Spleen (tissue), 11 donors: ENCODE measurements around the gene PSPC1. TPM values are rescaled to one million over a fixed set of nuclear protein-coding genes. Genes with fewer than 3 reads are reported as not detected.

ENCODE experiments used
- DNase-seq: peaks from one replicate; pipeline ENCODE4 v3.0.0-alpha.2; 2020
- H3K27ac ChIP-seq, 8 donors: fragments of 200-600 bp; sonication (generic) in 7 of 8; 1 replicate in 4 of 8; 2 replicates in 4 of 8; pipeline versions ENCODE4 v1.5.0 to v1.8.0; 2016 to 2021; ENCODE audit warnings: inconsistent platforms in 4 of 8, mild to moderate bottlenecking in 4 of 8, moderate library complexity in 1 of 8
- H3K27me3 ChIP-seq, 7 donors: fragments of 200-600 bp; sonication (generic) in 6 of 7; replicated peaks in 1 of 7; 1 replicate in 4 of 7; 2 replicates in 3 of 7; pipeline versions ENCODE4 v1.5.0 to v1.8.0; 2016 to 2021; ENCODE audit warnings: inconsistent platforms in 3 of 7, mild to moderate bottlenecking in 1 of 7
- H3K36me3 ChIP-seq, 6 donors: fragments of 200-600 bp; sonication (generic) in 5 of 6; 1 replicate in 4 of 6; 2 replicates in 2 of 6; pipeline versions ENCODE4 v1.5.0 to v1.8.0; 2016 to 2021; ENCODE audit warnings: inconsistent platforms in 2 of 6
- H3K4me1 ChIP-seq, 6 donors: fragments of 200-600 bp; sonication (generic) in 5 of 6; 1 replicate in 3 of 6; 2 replicates in 3 of 6; pipeline versions ENCODE4 v1.5.0 to v1.8.0; 2016 to 2021; ENCODE audit warnings: inconsistent platforms in 3 of 6
- H3K4me3 ChIP-seq, 8 donors: fragments of 200-600 bp; sonication (generic) in 7 of 8; 1 replicate in 4 of 8; 2 replicates in 4 of 8; pipeline versions ENCODE4 v1.5.0 to v1.8.0; 2016 to 2021; ENCODE audit warnings: inconsistent platforms in 4 of 8, mild to moderate bottlenecking in 4 of 8, moderate library complexity in 2 of 8
- H3K9me3 ChIP-seq, 8 donors: fragments of 200-600 bp; sonication (generic) in 7 of 8; 1 replicate in 4 of 8; 2 replicates in 4 of 8; pipeline versions ENCODE4 v1.5.0 to v1.8.0; 2016 to 2021; ENCODE audit warnings: inconsistent platforms in 4 of 8
- POLR2A ChIP-seq, 3 donors: fragments of 450-650 bp; IDR thresholded peaks; one replicate each; pipeline ENCODE4 v1.5.1; 2017; ENCODE audit warnings: antibody characterized with exemption in 3 of 3, mild to moderate bottlenecking in 1 of 3
- POLR2AphosphoS5 ChIP-seq, 3 donors: sonication (generic); formaldehyde crosslinking; IDR thresholded peaks; one replicate each; pipeline ENCODE4 v1.5.1; 2017; ENCODE audit warnings: antibody characterized with exemption in 3 of 3
- WGBS, 5 donors: extraction: QIAGEN DNeasy Blood & Tissue Kit in 3 of 5; methylation state at CpG; one replicate each; pipeline versions ENCODE4 v1.1.5 to v1.1.7; 2013 to 2018; 5-methylcytosine and 5-hydroxymethylcytosine counted together
- intact Hi-C: fragments of 100-400 bp; cut with DNase I; formaldehyde crosslinking; loops from one replicate; pipeline ENCODE4 v1.15.0; 2023; ENCODE audit warnings: low total_unique reads
- polyA plus RNA-seq, 3 donors: library from polyadenylated mRNA; stranded (reverse); fragments of 200-250 nt; gene quantifications; one replicate each; pipeline ENCODE4 v1.2.1, GENCODE V29; 2013
- total RNA-seq, 7 donors: library from RNA; depleted of rRNA in 3 of 7; stranded (reverse); fragments of >200 nt in 3 of 7; fragmentation: NEBNext Ultra II Directional in 4 of 7; extraction: Animal tissue kit (Norgen Biotek cat#: 25700) in 4 of 7; gene quantifications; one replicate each; pipeline versions ENCODE4 v1.1.0 to v1.2.1, GENCODE V29; 2016 to 2021
- TF ChIP-seq, protein P1 (sequence below), 11 experiments: fragments of 200-600 bp in 7 of 11; fragments of 450-650 bp in 4 of 11; sonication (generic) in 4 of 11; IDR thresholded peaks in 8 of 11; conservative IDR thresholded peaks in 3 of 11; 1 replicate in 7 of 11; 2 replicates in 4 of 11; pipeline versions ENCODE4 v1.4.0 to v1.8.0; 2016 to 2021; ENCODE audit warnings: antibody characterized with exemption in 11 of 11, inconsistent platforms in 4 of 11, mild to moderate bottlenecking in 1 of 11
- donor health status: healthy with polysubstance abuse.
- donor health status: DM: no; HTN: no; CAD: no; lungs with moderate emphysema.
- donor health status: DM: no; HTN: no; CAD: no.
- donor health status: Bipolar disorder and iron deficiency.
- donor health status: healthy.
- donor health status: DM: no; HTN: no; CAD: no.
- donor health status: DM: yes; HTN: yes; CAD: no.

PSPC1 gene
- total and polyA plus RNA-seq, 10 donors: 32.7 to 79.8 (median 59.9) TPM

DNA sequence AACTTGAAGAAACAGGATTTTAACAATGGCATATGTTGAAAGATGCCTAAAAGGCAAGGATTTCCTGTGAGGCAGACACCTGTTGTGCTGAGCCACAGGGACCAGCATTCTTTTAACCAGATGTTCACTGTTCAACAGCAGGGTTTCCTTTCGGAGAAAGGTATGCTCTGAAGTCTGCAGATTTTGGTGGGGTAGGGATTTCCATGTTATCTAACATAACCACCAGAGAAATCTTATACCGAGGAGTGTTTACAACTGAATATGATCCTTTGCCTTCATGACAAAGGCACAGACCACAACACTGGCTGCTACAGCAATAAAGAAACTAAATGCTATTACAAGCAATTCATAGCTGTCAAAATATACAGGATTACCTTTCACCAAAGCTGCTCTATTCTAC lies 101.2 kb downstream of the PSPC1 start:
- no peak for DNase-seq
- no peaks in the 10 kb centered on the region for H3K27me3 ChIP-seq
- H3K9me3 ChIP-seq: no peaks in the 10 kb centered on the region
- TF ChIP-seq POLR2AphosphoS5 (IDR thresholded peaks at IDR 0.05) (no peak), POLR2A (IDR thresholded peaks at IDR 0.05) (no peak)
- TF ChIP-seq, protein P1, sequence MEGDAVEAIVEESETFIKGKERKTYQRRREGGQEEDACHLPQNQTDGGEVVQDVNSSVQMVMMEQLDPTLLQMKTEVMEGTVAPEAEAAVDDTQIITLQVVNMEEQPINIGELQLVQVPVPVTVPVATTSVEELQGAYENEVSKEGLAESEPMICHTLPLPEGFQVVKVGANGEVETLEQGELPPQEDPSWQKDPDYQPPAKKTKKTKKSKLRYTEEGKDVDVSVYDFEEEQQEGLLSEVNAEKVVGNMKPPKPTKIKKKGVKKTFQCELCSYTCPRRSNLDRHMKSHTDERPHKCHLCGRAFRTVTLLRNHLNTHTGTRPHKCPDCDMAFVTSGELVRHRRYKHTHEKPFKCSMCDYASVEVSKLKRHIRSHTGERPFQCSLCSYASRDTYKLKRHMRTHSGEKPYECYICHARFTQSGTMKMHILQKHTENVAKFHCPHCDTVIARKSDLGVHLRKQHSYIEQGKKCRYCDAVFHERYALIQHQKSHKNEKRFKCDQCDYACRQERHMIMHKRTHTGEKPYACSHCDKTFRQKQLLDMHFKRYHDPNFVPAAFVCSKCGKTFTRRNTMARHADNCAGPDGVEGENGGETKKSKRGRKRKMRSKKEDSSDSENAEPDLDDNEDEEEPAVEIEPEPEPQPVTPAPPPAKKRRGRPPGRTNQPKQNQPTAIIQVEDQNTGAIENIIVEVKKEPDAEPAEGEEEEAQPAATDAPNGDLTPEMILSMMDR (IDR thresholded peaks at IDR 0.05 in 8 of 11, conservative IDR thresholded peaks at IDR 0.05 in 3 of 11): no peak
- no peak overlapping the region for H3K4me3 ChIP-seq
- no peak overlapping the region for H3K27ac ChIP-seq
- whole genome bisulfite sequencing, 5 donors: 46 to 71% (median 59%) methylated on average over 2 of the region's 2 CpGs
- intact Hi-C loops: no loop called here
- H3K36me3 ChIP-seq: peaks cover 0 to 27% (median 6%) of the 10 kb centered on the region in 6 donors
- H3K4me1 ChIP-seq: no peaks in the 10 kb centered on the region

DNA sequence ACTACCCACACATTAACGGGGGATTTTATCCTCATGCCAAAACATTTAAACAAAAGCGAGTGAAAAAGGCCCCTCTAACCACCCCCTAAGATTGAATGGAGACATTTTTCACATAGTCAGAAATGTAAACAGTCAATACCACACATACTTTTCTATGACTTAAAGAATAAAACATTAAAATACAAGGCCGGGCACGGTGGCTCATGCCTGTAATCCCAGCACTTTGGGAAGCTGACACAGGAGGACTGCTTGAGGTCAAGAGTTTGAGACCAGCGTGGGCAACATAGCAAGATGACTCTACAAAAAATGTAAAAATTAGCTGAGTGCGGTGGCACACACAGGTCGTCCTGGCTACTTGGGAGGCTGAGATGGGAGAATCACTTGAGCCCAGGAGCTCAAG lies 102.0 kb downstream of the PSPC1 start:
- Histone ChIP-seq H3K27me3 (no peaks in the 10 kb centered on the region), H3K36me3 (peaks cover 0 to 35% (median 9%) of the 10 kb centered on the region in 6 donors), H3K4me3 (no peak overlapping the region), H3K27ac (no peak overlapping the region), H3K9me3 (no peaks in the 10 kb centered on the region), H3K4me1 (no peaks in the 10 kb centered on the region)
- DNase-seq: no peak
- intact Hi-C loops: no loop called here
- TF ChIP-seq POLR2AphosphoS5 (IDR thresholded peaks at IDR 0.05): no peak
- TF ChIP-seq, protein P1 (IDR thresholded peaks at IDR 0.05 in 8 of 11, conservative IDR thresholded peaks at IDR 0.05 in 3 of 11): no peak
- no peak for TF ChIP-seq POLR2A (IDR thresholded peaks at IDR 0.05)
- 91 to 98% (median 96%) methylated on average over 7 of the region's 7 CpGs for WGBS, 5 donors

DNA sequence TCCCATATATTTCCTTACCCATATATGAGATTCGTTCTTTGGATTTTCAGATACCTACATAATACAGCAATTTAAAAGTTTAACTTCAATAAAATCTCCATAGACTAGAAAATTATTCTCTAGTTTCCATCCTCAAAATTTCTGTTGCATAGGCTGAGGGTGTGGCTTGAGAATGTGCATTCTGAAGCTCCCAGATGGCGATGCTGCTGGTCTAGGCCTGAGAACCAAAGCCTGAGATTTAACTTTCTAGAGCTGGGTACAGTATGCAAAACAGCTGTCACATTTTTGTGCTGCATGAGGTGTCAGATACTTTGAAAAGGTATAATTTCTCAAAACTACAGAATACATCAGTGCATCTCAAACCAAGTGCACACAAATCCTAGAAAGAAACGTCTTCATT lies 106.6 kb downstream of the PSPC1 start:
- Histone ChIP-seq H3K27me3 (no peaks in the 10 kb centered on the region), H3K27ac (peak overlapping the region in 2 of 8 donors; percentile 26 to 40), H3K9me3 (no peaks in the 10 kb centered on the region), H3K4me1 (peaks cover 0 to 10% (median 2%) of the 10 kb centered on the region in 6 donors), H3K4me3 (no peak overlapping the region), H3K36me3 (peaks cover 3 to 79% (median 48%) of the 10 kb centered on the region in 6 donors)
- no peak for DNase-seq
- intact Hi-C loops: no loop called here
- no peak for TF ChIP-seq POLR2AphosphoS5 (IDR thresholded peaks at IDR 0.05)
- 91 to 99% (median 93%) methylated on average over 3 of the region's 3 CpGs for WGBS, 5 donors

DNA sequence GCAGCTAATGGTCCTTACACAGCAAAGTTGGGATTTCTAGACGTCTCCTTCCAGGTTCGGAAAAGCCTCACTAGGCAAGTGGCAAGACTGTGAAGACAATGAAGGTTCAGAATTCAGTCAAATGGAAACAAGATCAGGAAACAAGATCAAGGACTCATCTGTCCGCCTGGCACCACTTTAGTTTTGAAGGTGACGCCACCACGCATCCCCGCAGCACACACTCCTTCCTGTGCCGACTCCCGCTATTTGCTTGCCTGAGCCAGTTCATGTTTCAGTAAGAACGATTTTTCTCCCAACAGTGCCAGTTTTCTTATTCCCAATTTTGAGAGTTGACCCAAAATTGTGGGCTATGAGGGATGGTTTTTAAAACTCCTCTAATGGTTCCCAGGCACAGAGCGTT lies 107.8 kb downstream of the PSPC1 start:
- no peak for DNase-seq
- intact Hi-C loops: no loop called here
- H3K4me1 ChIP-seq: peaks cover 0 to 17% (median 2%) of the 10 kb centered on the region in 6 donors
- H3K27ac ChIP-seq: no peak overlapping the region
- TF ChIP-seq POLR2A (IDR thresholded peaks at IDR 0.05) (no peak), POLR2AphosphoS5 (IDR thresholded peaks at IDR 0.05) (peak in 2 of 3 donors; percentile 60 to 62)
- H3K27me3 ChIP-seq: no peaks in the 10 kb centered on the region
- no peak overlapping the region for H3K4me3 ChIP-seq
- no peaks in the 10 kb centered on the region for H3K9me3 ChIP-seq
- 79 to 92% (median 80%) methylated on average over 10 of the region's 10 CpGs for WGBS, 5 donors
- H3K36me3 ChIP-seq: peaks cover 3 to 92% (median 61%) of the 10 kb centered on the region in 6 donors

DNA sequence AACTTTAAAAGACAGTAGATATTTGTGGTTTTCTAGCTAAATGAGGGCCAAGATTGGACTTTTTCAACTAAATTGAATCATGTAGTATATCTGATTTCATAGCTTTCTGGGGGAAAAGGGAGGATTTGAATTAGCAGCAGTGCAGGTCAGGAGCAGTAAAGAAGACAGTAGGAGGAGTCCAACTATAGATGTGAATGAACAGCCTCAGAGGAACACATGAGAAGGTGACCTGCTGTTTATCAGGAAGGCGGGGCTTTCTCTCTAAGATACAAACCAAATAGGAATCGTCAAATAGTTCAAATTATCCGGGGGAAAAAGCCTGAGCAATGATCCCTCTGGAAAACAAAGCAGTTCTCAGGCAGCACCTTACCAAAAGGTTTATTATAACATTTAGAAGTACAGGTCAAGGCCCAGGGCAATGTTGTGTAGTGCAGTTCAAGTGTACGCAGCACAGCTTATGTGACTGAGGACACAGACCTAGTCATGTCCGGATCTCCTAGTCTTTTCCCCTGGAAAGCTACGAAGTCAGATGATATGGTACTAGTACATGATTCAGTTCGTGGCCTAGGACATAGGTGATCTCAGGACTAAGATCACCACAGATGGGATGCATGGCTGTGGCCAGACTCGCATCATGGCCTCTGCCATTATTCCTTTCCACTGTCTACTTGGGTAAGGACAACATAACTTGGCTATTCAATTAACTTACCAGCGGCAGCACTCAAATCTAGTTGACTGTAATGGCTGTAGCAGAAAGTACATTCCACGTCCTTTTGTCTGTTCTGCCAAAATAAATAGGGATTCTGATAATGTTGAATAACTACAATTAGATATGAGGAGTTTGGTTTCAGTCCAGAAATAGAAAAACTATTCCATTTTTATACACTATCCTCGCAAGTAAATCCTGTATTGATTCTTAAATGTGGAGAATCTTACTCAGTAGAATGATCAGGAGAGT lies 109.0 kb downstream of the PSPC1 start:
- H3K9me3 ChIP-seq: no peaks in the 10 kb centered on the region
- WGBS, 5 donors: 92 to 95% (median 93%) methylated on average over 11 of the region's 11 CpGs
- no peak for DNase-seq
- no peak for TF ChIP-seq POLR2A (IDR thresholded peaks at IDR 0.05)
- peak in 1 of 3 donors; percentile 55 for TF ChIP-seq POLR2AphosphoS5 (IDR thresholded peaks at IDR 0.05)
- peaks cover 3 to 97% (median 72%) of the 10 kb centered on the region in 6 donors for H3K36me3 ChIP-seq
- H3K4me1 ChIP-seq: peaks cover 0 to 23% (median 2%) of the 10 kb centered on the region in 6 donors
- no peaks in the 10 kb centered on the region for H3K27me3 ChIP-seq
- peak overlapping the region in 1 of 8 donors; percentile 10 for H3K27ac ChIP-seq
- intact Hi-C loops: no loop called here
- no peak overlapping the region for H3K4me3 ChIP-seq
